GM19397 (cell line): Measurements from ENCODE around the gene PHF23.
A peak's percentile ranks its signal among the peaks of the same experiment; 100 is the strongest.
"Not testable (repeated sequence)": the region's sequence is repeated elsewhere in the genome, so short reads cannot be mapped to it uniquely, and the experiment has no call there.

ENCODE experiments used
- ATAC-seq: cut with Tn5 transposase; IDR thresholded peaks from one replicate; pipeline ENCODE4 v1.9.1; 2021; ENCODE audit warnings: mild to moderate bottlenecking, moderate library complexity; ENCODE audit not compliant: unreplicated experiment

The PHF23 gene

GRCh38 chr17:7259555-7259889, 20.3 kb upstream of the PHF23 start:
- ATAC-seq, result no peak

GRCh38 chr17:7258731-7259554, 19.7 kb upstream of the PHF23 start:
- ATAC-seq, result no peak

- ATAC-seq, result no peak
Measured at GRCh38 chr17:7256766-7257456, 17.7 kb upstream of the PHF23 start.

GRCh38 chr17:7254511-7254910, 15.3 kb upstream of the PHF23 start:
- no peak for ATAC-seq

- ATAC-seq, result no peak
Measured at GRCh38 chr17:7253082-7253481, 13.8 kb upstream of the PHF23 start.

GRCh38 chr17:7252176-7253043, 13.2 kb upstream of the PHF23 start, which contains the start of gene ELP5:
TSS of gene ELP5 (plus strand) at chr17:7252215. CDS start at chr17:7252551, 336 bp downstream.
- peak; percentile 45 for ATAC-seq

- ATAC-seq, result peak; percentile 81
Measured at GRCh38 chr17:7251661-7252175, 12.5 kb upstream of the PHF23 start, which contains the start of gene CTDNEP1. TSS of gene CTDNEP1 (minus strand) at chr17:7251734. CDS start at chr17:7251296, 438 bp downstream.

- no peak for ATAC-seq
Measured at GRCh38 chr17:7250695-7251627, 11.7 kb upstream of the PHF23 start.

GRCh38 chr17:7249830-7250229, 10.6 kb upstream of the PHF23 start:
- no peak for ATAC-seq

- no peak for ATAC-seq
Measured at GRCh38 chr17:7249214-7249613, 10.0 kb upstream of the PHF23 start.

GRCh38 chr17:7248796-7249195, 9.5 kb upstream of the PHF23 start:
- no peak for ATAC-seq

- ATAC-seq, result no peak
Measured at GRCh38 chr17:7246779-7247178, 7.5 kb upstream of the PHF23 start.

- ATAC-seq, result not testable (repeated sequence)
Measured at GRCh38 chr17:7243838-7244237, 4.6 kb upstream of the PHF23 start.

GRCh38 chr17:7243453-7243729, 4.1 kb upstream of the PHF23 start:
- ATAC-seq, result no peak

GRCh38 chr17:7242717-7243452, 3.6 kb upstream of the PHF23 start:
- peak; percentile 42 for ATAC-seq

GRCh38 chr17:7241783-7242716, 2.8 kb upstream of the PHF23 start, which contains the start of gene GABARAP:
TSS of gene GABARAP (minus strand) at chr17:7242449. CDS start at chr17:7242330, 119 bp downstream.
- ATAC-seq, result peak; percentile 29

- no peak for ATAC-seq
Measured at GRCh38 chr17:7241090-7241733, 2.0 kb upstream of the PHF23 start.

- no peak for ATAC-seq
Measured at GRCh38 chr17:7240375-7240774, 1.1 kb upstream of the PHF23 start.
